H1 (cell line): ENCODE measurements around the gene CCBE1. TPM values are rescaled to one million over a fixed set of nuclear protein-coding genes. Genes with fewer than 3 reads are reported as not detected.

Experiments used
- CTCF ChIA-PET: fragments of 300-600 bp; sonication (Branson Sonifier 250); formaldehyde crosslinking; loops from one replicate; lab custom pipeline; 2021; ENCODE audit not compliant: partially characterized antibody; lab: Charles Lee
- POLR2A ChIA-PET: fragments of 300-600 bp; sonication (Branson Sonifier 250); formaldehyde crosslinking; loops from one replicate; lab custom pipeline; 2021; ENCODE audit warnings: inconsistent platforms; ENCODE audit not compliant: partially characterized antibody; lab: Charles Lee
- DNase-seq, 2 experiments: peaks; one replicate each; pipeline versions ENCODE4 v3.0.0 to v3.0.0-alpha.2; 2010 to 2022; ENCODE audit warnings: low spot score in 2 of 2, low read depth in 1 of 2, mixed read lengths in 1 of 2
- FAIRE-seq: peaks from 2 replicates; lab custom pipeline; 2011; peaks lifted over from hg19 to GRCh38; lab: Jason Lieb, UNC
- H2AFZ ChIP-seq: 2 replicates; pipeline ENCODE4 v1.8.1; 2012; ENCODE audit warnings: low read length, inconsistent platforms
- H2AK5ac ChIP-seq: 2 replicates; pipeline ENCODE4 v1.6.1; 2013; ENCODE audit warnings: low read depth, low read length
- H2BK120ac ChIP-seq: replicated peaks from 2 replicates; pipeline ENCODE3; 2013; ENCODE audit warnings: low read depth, low read length, inconsistent platforms
- H2BK12ac ChIP-seq: 2 replicates; pipeline ENCODE4 v1.6.1; 2013; ENCODE audit warnings: low read depth, low read length
- H2BK15ac ChIP-seq: 2 replicates; pipeline ENCODE4 v1.6.1; 2013; ENCODE audit warnings: low read length
- H2BK20ac ChIP-seq: 2 replicates; pipeline ENCODE4 v1.6.1; 2013; ENCODE audit warnings: low read length
- H2BK5ac ChIP-seq: 2 replicates; pipeline ENCODE4 v1.6.1; 2013; ENCODE audit warnings: low read depth, low read length
- H3K14ac ChIP-seq: 2 replicates; pipeline ENCODE4 v1.6.1; 2013; ENCODE audit warnings: inconsistent platforms; ENCODE audit not compliant: insufficient read length
- H3K18ac ChIP-seq: 2 replicates; pipeline ENCODE4 v1.6.1; 2013; ENCODE audit warnings: low read length; ENCODE audit errors: extremely low read depth
- H3K23ac ChIP-seq: 2 replicates; pipeline ENCODE4 v1.6.1; 2013; ENCODE audit warnings: inconsistent platforms; ENCODE audit not compliant: insufficient read length
- H3K23me2 ChIP-seq: 2 replicates; pipeline ENCODE4 v1.6.1; 2013; ENCODE audit warnings: low read depth, low read length
- H3K27ac ChIP-seq: 2 replicates; pipeline ENCODE4 v1.6.1; 2011; ENCODE audit warnings: low read depth, low read length, inconsistent platforms
- H3K27me3 ChIP-seq, 4 experiments: replicated peaks in 1 of 4; 1 replicate in 1 of 4; 2 replicates in 3 of 4; pipeline versions ENCODE4 v1.6.1 to v1.8.1; 2011 to 2013; ENCODE audit warnings: low read length in 3 of 4, mild to moderate bottlenecking in 3 of 4, inconsistent platforms in 2 of 4, mixed read lengths in 2 of 4, moderate library complexity in 1 of 4; ENCODE audit not compliant: control insufficient read depth in 3 of 4, insufficient read depth in 3 of 4; ENCODE audit errors: extremely low read depth in 1 of 4
- H3K36me3 ChIP-seq, 4 experiments: 2 replicates each; pipeline versions ENCODE4 v1.6.1 to v1.8.1; 2011 to 2013; ENCODE audit warnings: mild to moderate bottlenecking in 4 of 4, low read length in 3 of 4, moderate library complexity in 2 of 4, control low read depth in 1 of 4, inconsistent platforms in 1 of 4; ENCODE audit not compliant: insufficient read depth in 4 of 4, control insufficient read depth in 2 of 4
- H3K4ac ChIP-seq: replicated peaks from 2 replicates; pipeline ENCODE3; 2013; ENCODE audit warnings: low read length, low read depth, mixed read lengths, inconsistent platforms; ENCODE audit not compliant: insufficient read length
- H3K4me1 ChIP-seq, 4 experiments: replicated peaks in 1 of 4; 1 replicate in 1 of 4; 2 replicates in 3 of 4; pipeline versions ENCODE4 v1.6.1 to v1.8.1; 2011 to 2013; ENCODE audit warnings: low read length in 3 of 4, inconsistent platforms in 2 of 4, mixed read lengths in 1 of 4; ENCODE audit not compliant: insufficient read depth in 4 of 4, control insufficient read depth in 3 of 4
- H3K4me2 ChIP-seq, 2 experiments: 2 replicates each; pipeline versions ENCODE4 v1.6.1 to v1.8.1; 2011 to 2013; ENCODE audit warnings: low read depth in 2 of 2, low read length in 2 of 2, control low read depth in 1 of 2, inconsistent platforms in 1 of 2, mild to moderate bottlenecking in 1 of 2; ENCODE audit not compliant: insufficient read depth in 1 of 2
- H3K4me3 ChIP-seq, 4 experiments: fragments of 200-600, 300-600 bp in 1 of 4; sonication (generic), shearing (Covaris generic), sonication (Bioruptor Twin) in 1 of 4; 2 replicates each; pipeline versions ENCODE4 v1.5.1 to v1.8.1; 2011 to 2016; ENCODE audit warnings: low read length in 4 of 4, low read depth in 3 of 4, control low read depth in 2 of 4, inconsistent platforms in 2 of 4, mild to moderate bottlenecking in 2 of 4, mixed read lengths in 1 of 4, moderate library complexity in 1 of 4; ENCODE audit not compliant: insufficient read depth in 2 of 4; ENCODE audit errors: extremely low read depth in 1 of 4
- H3K56ac ChIP-seq: replicated peaks from 2 replicates; pipeline ENCODE3; 2013; ENCODE audit warnings: low read depth, mild to moderate bottlenecking, mixed read lengths, low read length, inconsistent platforms; ENCODE audit not compliant: insufficient read length
- H3K79me1 ChIP-seq: 2 replicates; pipeline ENCODE4 v1.6.1; 2013; ENCODE audit warnings: low read depth, low read length, control low read depth
- H3K79me2 ChIP-seq, 2 experiments: 2 replicates each; pipeline versions ENCODE4 v1.6.1 to v1.8.1; 2012 to 2013; ENCODE audit warnings: low read length in 2 of 2, mild to moderate bottlenecking in 2 of 2, inconsistent platforms in 1 of 2; ENCODE audit not compliant: insufficient read depth in 2 of 2, control insufficient read depth in 1 of 2
- H3K9ac ChIP-seq, 4 experiments: replicated peaks in 1 of 4; 1 replicate in 1 of 4; 2 replicates in 3 of 4; pipeline versions ENCODE4 v1.6.1 to v1.8.1; 2011 to 2013; ENCODE audit warnings: low read depth in 3 of 4, low read length in 3 of 4, control low read depth in 2 of 4, mild to moderate bottlenecking in 2 of 4, moderate library complexity in 2 of 4, inconsistent platforms in 1 of 4; ENCODE audit errors: extremely low read depth in 1 of 4
- H3K9me3 ChIP-seq, 2 experiments: 2 replicates each; pipeline versions ENCODE4 v1.6.1 to v1.8.1; 2012 to 2013; ENCODE audit warnings: mild to moderate bottlenecking in 2 of 2, moderate library complexity in 2 of 2, control low read depth in 1 of 2, inconsistent platforms in 1 of 2, low read depth in 1 of 2, low read length in 1 of 2, mixed read lengths in 1 of 2; ENCODE audit not compliant: insufficient read depth in 2 of 2
- H4K20me1 ChIP-seq, 2 experiments: replicated peaks in 1 of 2; 2 replicates each; pipeline versions ENCODE3 to v1.8.1; 2011 to 2013; ENCODE audit warnings: inconsistent platforms in 2 of 2, low read length in 2 of 2, mild to moderate bottlenecking in 1 of 2; ENCODE audit not compliant: insufficient read depth in 2 of 2, control insufficient read depth in 1 of 2
- H4K5ac ChIP-seq: 2 replicates; pipeline ENCODE4 v1.6.1; 2013; ENCODE audit warnings: low read length, low read depth, mixed read lengths, inconsistent platforms; ENCODE audit not compliant: insufficient read length
- H4K8ac ChIP-seq: 2 replicates; pipeline ENCODE4 v1.8.0; 2013; ENCODE audit warnings: mild to moderate bottlenecking, moderate library complexity, low read length, inconsistent platforms; ENCODE audit not compliant: insufficient read depth; ENCODE audit errors: extremely low read depth
- H4K91ac ChIP-seq: replicated peaks from 2 replicates; pipeline ENCODE3; 2013; ENCODE audit warnings: low read length, mixed read lengths, inconsistent platforms; ENCODE audit not compliant: insufficient read length
- BCL11A ChIP-seq, 2 experiments: IDR thresholded peaks; one replicate each; pipeline ENCODE4 v1.6.1; 2011; ENCODE audit warnings: low read depth in 2 of 2, low read length in 2 of 2, mild to moderate bottlenecking in 2 of 2
- CEBPB ChIP-seq: IDR thresholded peaks from 2 replicates; pipeline ENCODE4 v1.6.1; 2012; ENCODE audit warnings: low read depth, low read length
- NANOG ChIP-seq: IDR thresholded peaks from 2 replicates; pipeline ENCODE4 v1.6.1; 2011; ENCODE audit warnings: low read length, low read depth, mild to moderate bottlenecking, inconsistent platforms; ENCODE audit not compliant: insufficient read depth, poor library complexity, severe bottlenecking
- YY1 ChIP-seq: IDR thresholded peaks from 2 replicates; pipeline ENCODE4 v1.6.1; 2011; ENCODE audit warnings: low read depth, mild to moderate bottlenecking, low read length
- WGBS, 2 experiments: shearing (Covaris generic) in 1 of 2; methylation state at CpG; one replicate each; pipeline versions ENCODE4 v1.1.6 to v1.1.7; 2013 to 2015; ENCODE audit warnings: low lambda C conversion rate in 2 of 2, mixed read lengths in 2 of 2, inconsistent platforms in 1 of 2, low coverage in 1 of 2, missing lambda C conversion rate in 1 of 2; ENCODE audit not compliant: insufficient replicate concordance in 2 of 2, insufficient coverage in 1 of 2, insufficient read length in 1 of 2; ENCODE audit errors: extremely low coverage in 1 of 2, missing lambda C conversion rate in 1 of 2; 5-methylcytosine and 5-hydroxymethylcytosine counted together
- polyA plus RNA-seq, 7 experiments: library from polyadenylated mRNA; depleted of rRNA in 3 of 7; stranded (reverse) in 5 of 7; unstranded in 2 of 7; fragments of >200 nt in 5 of 7; fragments of 200-250 nt in 2 of 7; gene quantifications; 1 replicate in 5 of 7; 2 replicates in 1 of 7; 4 replicates in 1 of 7; pipeline versions ENCODE4 v1.2.1 to v1.2.3, GENCODE V29; 2011 to 2013; ENCODE audit warnings: missing spikeins in 2 of 7, mixed read lengths in 2 of 7
- total RNA-seq: library from RNA; stranded (reverse); fragmentation: NEBNext Ultra II Directional; extraction: Animal tissue kit (Norgen Biotek cat#: 25700); gene quantifications from 2 replicates; pipeline ENCODE4 v1.2.1, GENCODE V29; 2021
- TF ChIP-seq, protein P1 (sequence below): IDR thresholded peaks from 2 replicates; pipeline ENCODE4 v1.6.1; 2011; ENCODE audit warnings: low read length, improper control_type of control experiment

The CCBE1 gene
- total and polyA plus RNA-seq, 2 of the 8 experiments (the other 6 are each of a cell fraction or from before 2014, with no cell fraction given), result 2.1 to 2.6 TPM

GRCh38 chr18:59690186-59690982 is 6.8 kb downstream of the CCBE1 start:
- H3K4me2 ChIP-seq, result peak overlapping the region in 1 of 2 experiments; percentile 42; a peak in 2 of 4 replicates
- H2BK20ac ChIP-seq, result peak overlapping the region; percentile 13
- no peak overlapping the region for H2BK15ac ChIP-seq
- no peak overlapping the region for H3K18ac ChIP-seq
- H2AFZ ChIP-seq, result no peak overlapping the region
- WGBS, 2 experiments, result 29% methylated on average over 8 of the region's 8 CpGs; no CpG with 5 or more reads in 1 of the 2 experiments
- H3K23me2 ChIP-seq, result no peaks in the 10 kb centered on the region
- H3K9me3 ChIP-seq, result no peaks in the 10 kb centered on the region
- FAIRE-seq (peak; percentile 79), DNase-seq (peak in 1 of 2 experiments; percentile 38)
- H2BK5ac ChIP-seq, result no peak overlapping the region
- H3K4ac ChIP-seq, result no peak overlapping the region
- H3K27me3 ChIP-seq, result peaks cover 4 to 22% (median 7%) of the 10 kb centered on the region in 4 experiments
- ChIA-PET CTCF (interaction anchor here (0.8 to 3.1 kb wide), 10 partner anchors 10 to 231 kb away, joined by 3 to 12 read pairs (median 4); no protein-coding TSS in a partner anchor), POLR2A (interaction anchor here (0.6 to 2.3 kb wide), 4 partner anchors 9 to 215 kb away, joined by 3 to 9 read pairs (median 4); no protein-coding TSS in a partner anchor)
- no peak overlapping the region for H2BK12ac ChIP-seq
- no peak overlapping the region for H4K8ac ChIP-seq
- H3K79me2 ChIP-seq, result no peaks in the 10 kb centered on the region
- H3K9ac ChIP-seq, result no peak overlapping the region
- no peaks in the 10 kb centered on the region; the same call in 1 of the 2 replicates for H3K79me1 ChIP-seq
- H3K4me1 ChIP-seq, result peaks cover 2 to 32% (median 20%) of the 10 kb centered on the region in 4 experiments
- H2BK120ac ChIP-seq, result peak overlapping the region; percentile 6
- H4K91ac ChIP-seq, result peak overlapping the region; percentile 49
- no peaks in the 10 kb centered on the region for H4K20me1 ChIP-seq
- H3K23ac ChIP-seq, result no peak overlapping the region
- no peak overlapping the region for H3K14ac ChIP-seq
- H3K56ac ChIP-seq, result no peak overlapping the region
- H4K5ac ChIP-seq, result no peak overlapping the region
- H2AK5ac ChIP-seq, result no peak overlapping the region
- no peak overlapping the region for H3K27ac ChIP-seq
- H3K36me3 ChIP-seq, result no peaks in the 10 kb centered on the region
- no peak overlapping the region; a peak in 1 of 8 replicates for H3K4me3 ChIP-seq
- TF ChIP-seq NANOG (peak; percentile 93), YY1 (peak; percentile 26; the same call in 1 of the 2 replicates), CEBPB (no peak), BCL11A (IDR thresholded peaks at IDR 0.05; ENCODE audit: low read depth in 2 of 2, low read length in 2 of 2) (peak in 1 of 2 experiments; percentile 72)
- TF ChIP-seq, protein P1, sequence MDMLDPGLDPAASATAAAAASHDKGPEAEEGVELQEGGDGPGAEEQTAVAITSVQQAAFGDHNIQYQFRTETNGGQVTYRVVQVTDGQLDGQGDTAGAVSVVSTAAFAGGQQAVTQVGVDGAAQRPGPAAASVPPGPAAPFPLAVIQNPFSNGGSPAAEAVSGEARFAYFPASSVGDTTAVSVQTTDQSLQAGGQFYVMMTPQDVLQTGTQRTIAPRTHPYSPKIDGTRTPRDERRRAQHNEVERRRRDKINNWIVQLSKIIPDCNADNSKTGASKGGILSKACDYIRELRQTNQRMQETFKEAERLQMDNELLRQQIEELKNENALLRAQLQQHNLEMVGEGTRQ, result no peak
